BE2C (cell line): ENCODE results near the gene CUTA.
A peak's percentile ranks its signal among the peaks of the same experiment; 100 is the strongest.

Source experiments
- DNase-seq: peaks from one replicate; pipeline ENCODE4 v3.0.0-alpha.2; 2020
- H3K27me3 ChIP-seq: fragments of 250-450 bp; sonication (Bioruptor Pico); 2 replicates; pipeline ENCODE4 v1.5.1; 2020; ENCODE audit warnings: mild to moderate bottlenecking
- H3K36me3 ChIP-seq: fragments of 250-450 bp; sonication (Bioruptor Pico); 2 replicates; pipeline ENCODE4 v1.5.1; 2020; ENCODE audit warnings: mild to moderate bottlenecking
- H3K4me1 ChIP-seq: fragments of 250-450 bp; sonication (Bioruptor Pico); 2 replicates; pipeline ENCODE4 v1.5.1; 2020
- H3K4me3 ChIP-seq: 2 replicates; pipeline ENCODE4 v1.5.1; 2011; ENCODE audit warnings: low read depth, low read length
- H3K9me3 ChIP-seq: fragments of 250-450 bp; sonication (Bioruptor Pico); 2 replicates; pipeline ENCODE4 v1.5.1; 2020
- CTCF ChIP-seq: IDR thresholded peaks from 2 replicates; pipeline ENCODE4 v1.5.1; 2012; ENCODE audit warnings: mild to moderate bottlenecking, low read depth, low read length

The CUTA gene

GRCh38 chr6:33421344-33421643 lies 3.4 kb upstream of the CUTA start:
- Histone ChIP-seq H3K9me3 (no peaks in the 10 kb centered on the region), H3K4me1 (peaks cover 9% of the 10 kb centered on the region), H3K36me3 (peaks cover 6% of the 10 kb centered on the region), H3K4me3 (no peak overlapping the region), H3K27me3 (no peaks in the 10 kb centered on the region)
- no peak for TF ChIP-seq CTCF
- no peak for DNase-seq

- peak overlapping the region; percentile 54 for H3K4me3 ChIP-seq
- TF ChIP-seq CTCF = no peak
- H3K4me1 ChIP-seq = peaks cover 9% of the 10 kb centered on the region
- H3K9me3 ChIP-seq = no peaks in the 10 kb centered on the region
- no peaks in the 10 kb centered on the region for H3K27me3 ChIP-seq
- H3K36me3 ChIP-seq = peaks cover 9% of the 10 kb centered on the region
- DNase-seq = no peak
These were observed 2.8 kb upstream of the CUTA start for GRCh38 chr6:33420491-33421343.

GRCh38 chr6:33419580-33420490 lies 1.9 kb upstream of the CUTA start, which contains the start of gene SYNGAP1:
Gene SYNGAP1 (plus strand): TSS chr6:33420065. CDS start chr6:33420265, 200 bp downstream.
- Histone ChIP-seq H3K36me3 (peaks cover 18% of the 10 kb centered on the region), H3K4me1 (peaks cover 9% of the 10 kb centered on the region), H3K9me3 (no peaks in the 10 kb centered on the region), H3K27me3 (no peaks in the 10 kb centered on the region), H3K4me3 (peak within 1 kb of the TSS; percentile 54)
- DNase-seq = peak; percentile 54
- TF ChIP-seq CTCF = no peak

- Histone ChIP-seq H3K4me1 (peaks cover 9% of the 10 kb centered on the region), H3K27me3 (no peaks in the 10 kb centered on the region), H3K36me3 (peaks cover 26% of the 10 kb centered on the region), H3K4me3 (peak overlapping the region; percentile 56), H3K9me3 (no peaks in the 10 kb centered on the region)
- no peak for TF ChIP-seq CTCF
- DNase-seq = no peak
These were observed 884 bp upstream of the CUTA start for GRCh38 chr6:33418690-33419291.

- no peak for TF ChIP-seq CTCF
- Histone ChIP-seq H3K4me1 (peaks cover 9% of the 10 kb centered on the region), H3K27me3 (no peaks in the 10 kb centered on the region), H3K4me3 (peak overlapping the region; percentile 74), H3K9me3 (no peaks in the 10 kb centered on the region), H3K36me3 (peaks cover 34% of the 10 kb centered on the region)
- no peak for DNase-seq
These were observed 592 bp downstream of the CUTA start for GRCh38 chr6:33417128-33417902.
